ENCODE measurements around the gene EPHB6.

EPHB6 gene

GRCh38 chr7:142915315-142915714, 60.4 kb downstream of the EPHB6 start:
- DNase-seq (ENCODE audit: low read depth, low spot score): no peak

GRCh38 chr7:142916508-142916907, 61.6 kb downstream of the EPHB6 start:
- H3K27ac ChIP-seq: no peak overlapping the region
- DNase-seq (ENCODE audit: low read depth, low spot score): no peak

More at GRCh38 chr7:142915315-142915714, 60.4 kb downstream of the EPHB6 start:
- no peak overlapping the region for H3K27ac ChIP-seq

GRCh38 chr7:142917447-142917846, 62.6 kb downstream of the EPHB6 start:
- no peak overlapping the region for H3K27ac ChIP-seq
- DNase-seq (ENCODE audit: low read depth, low spot score): no peak

- no peak overlapping the region for H3K27ac ChIP-seq
- no peak for DNase-seq (ENCODE audit: low read depth, low spot score)
Measured at GRCh38 chr7:142918901-142919300, 64.0 kb downstream of the EPHB6 start.

- no peak for DNase-seq (ENCODE audit: low read depth, low spot score)
- H3K27ac ChIP-seq: no peak overlapping the region
Measured at GRCh38 chr7:142919656-142920055, 64.8 kb downstream of the EPHB6 start.

All from epithelial cell of prostate (primary cell).